ENCODE data around the gene TMEM234.

DNA sequence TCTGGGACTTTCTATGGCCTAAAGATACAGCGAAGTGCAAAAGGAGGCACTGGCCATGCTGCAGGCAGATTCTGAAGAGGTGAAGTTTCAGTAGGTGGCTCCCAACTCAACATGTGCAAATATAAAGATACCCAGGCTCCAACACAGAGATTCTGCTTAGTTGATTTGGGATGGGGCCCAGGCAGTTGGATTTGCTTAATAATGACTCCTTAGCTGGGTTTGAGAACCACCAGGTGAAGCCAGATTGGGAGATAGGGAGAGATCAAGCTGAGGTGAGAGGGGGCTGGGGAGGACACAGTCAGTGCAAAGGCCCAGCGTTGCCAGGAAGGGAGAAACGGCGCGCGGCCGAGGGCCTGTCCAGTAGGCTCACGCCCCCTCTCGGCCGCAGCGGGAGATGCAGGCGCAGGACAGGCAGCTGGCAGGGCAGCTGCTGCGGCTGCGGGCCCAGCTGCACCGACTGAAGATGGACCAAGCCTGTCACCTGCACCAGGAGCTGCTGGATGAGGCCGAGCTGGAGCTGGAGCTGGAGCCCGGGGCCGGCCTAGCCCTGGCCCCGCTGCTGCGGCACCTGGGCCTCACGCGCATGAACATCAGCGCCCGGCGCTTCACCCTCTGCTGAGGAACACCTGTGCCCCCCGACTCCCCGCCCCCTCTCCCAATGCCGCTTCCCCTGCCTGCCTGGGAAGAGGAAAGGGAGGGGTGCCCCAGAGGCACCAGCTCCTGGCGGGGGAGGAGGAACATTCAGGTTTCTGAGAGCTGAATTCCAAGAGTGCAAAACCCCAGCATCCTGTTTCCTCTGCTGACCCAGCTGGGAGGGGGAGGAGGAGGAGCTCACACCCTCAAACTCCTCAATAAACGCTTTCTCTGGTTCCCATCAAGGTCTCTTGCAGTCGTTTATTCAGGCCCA is 26.1 kb upstream of the TMEM234 start:
- TF ChIP-seq, protein P1, sequence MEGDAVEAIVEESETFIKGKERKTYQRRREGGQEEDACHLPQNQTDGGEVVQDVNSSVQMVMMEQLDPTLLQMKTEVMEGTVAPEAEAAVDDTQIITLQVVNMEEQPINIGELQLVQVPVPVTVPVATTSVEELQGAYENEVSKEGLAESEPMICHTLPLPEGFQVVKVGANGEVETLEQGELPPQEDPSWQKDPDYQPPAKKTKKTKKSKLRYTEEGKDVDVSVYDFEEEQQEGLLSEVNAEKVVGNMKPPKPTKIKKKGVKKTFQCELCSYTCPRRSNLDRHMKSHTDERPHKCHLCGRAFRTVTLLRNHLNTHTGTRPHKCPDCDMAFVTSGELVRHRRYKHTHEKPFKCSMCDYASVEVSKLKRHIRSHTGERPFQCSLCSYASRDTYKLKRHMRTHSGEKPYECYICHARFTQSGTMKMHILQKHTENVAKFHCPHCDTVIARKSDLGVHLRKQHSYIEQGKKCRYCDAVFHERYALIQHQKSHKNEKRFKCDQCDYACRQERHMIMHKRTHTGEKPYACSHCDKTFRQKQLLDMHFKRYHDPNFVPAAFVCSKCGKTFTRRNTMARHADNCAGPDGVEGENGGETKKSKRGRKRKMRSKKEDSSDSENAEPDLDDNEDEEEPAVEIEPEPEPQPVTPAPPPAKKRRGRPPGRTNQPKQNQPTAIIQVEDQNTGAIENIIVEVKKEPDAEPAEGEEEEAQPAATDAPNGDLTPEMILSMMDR (IDR thresholded peaks at IDR 0.05), result peak; percentile 48 to 76 (median 68)
- no peak for TF ChIP-seq POLR2A (IDR thresholded peaks at IDR 0.05)

Measured in right lobe of liver (tissue), 4 donors.